Muscle layer of colon (tissue), 2 donors: Measurements from ENCODE around the gene LRRK1.

Experiments used
- H3K27ac ChIP-seq: one replicate; pipeline ENCODE4 v1.7.0; 2013; ENCODE audit warnings: low read depth, mild to moderate bottlenecking, low read length, moderate library complexity
- H3K27me3 ChIP-seq, 2 donors: one replicate each; pipeline ENCODE4 v1.7.0; 2013; ENCODE audit warnings: low read length in 2 of 2, mild to moderate bottlenecking in 2 of 2; ENCODE audit not compliant: insufficient read depth in 2 of 2, control insufficient read depth in 1 of 2
- H3K36me3 ChIP-seq: one replicate; pipeline ENCODE4 v1.7.0; 2013; ENCODE audit warnings: mild to moderate bottlenecking, low read length; ENCODE audit not compliant: insufficient read depth
- H3K4me1 ChIP-seq: one replicate; pipeline ENCODE4 v1.7.0; 2013; ENCODE audit warnings: mild to moderate bottlenecking, low read length; ENCODE audit not compliant: insufficient read depth
- H3K4me3 ChIP-seq, 2 donors: one replicate each; pipeline ENCODE4 v1.7.0; 2013; ENCODE audit warnings: low read length in 2 of 2, low read depth in 1 of 2, mild to moderate bottlenecking in 1 of 2, moderate library complexity in 1 of 2
- H3K9ac ChIP-seq: one replicate; pipeline ENCODE4 v1.7.0; 2013; ENCODE audit warnings: low read length
- H3K9me3 ChIP-seq: one replicate; pipeline ENCODE4 v1.7.0; 2013; ENCODE audit warnings: mild to moderate bottlenecking, low read length
- donor health status: abdominal sarcoma.
- donor health status: Adenocarcinoma of cecum.

LRRK1 gene

GRCh38 chr15:100902436-100903167 is 16.6 kb upstream of the LRRK1 start:
- H3K27ac ChIP-seq, result peak overlapping the region; percentile 94
- H3K36me3 ChIP-seq, result peaks cover 4% of the 10 kb centered on the region
- H3K9ac ChIP-seq, result peak overlapping the region; percentile 62

DNA sequence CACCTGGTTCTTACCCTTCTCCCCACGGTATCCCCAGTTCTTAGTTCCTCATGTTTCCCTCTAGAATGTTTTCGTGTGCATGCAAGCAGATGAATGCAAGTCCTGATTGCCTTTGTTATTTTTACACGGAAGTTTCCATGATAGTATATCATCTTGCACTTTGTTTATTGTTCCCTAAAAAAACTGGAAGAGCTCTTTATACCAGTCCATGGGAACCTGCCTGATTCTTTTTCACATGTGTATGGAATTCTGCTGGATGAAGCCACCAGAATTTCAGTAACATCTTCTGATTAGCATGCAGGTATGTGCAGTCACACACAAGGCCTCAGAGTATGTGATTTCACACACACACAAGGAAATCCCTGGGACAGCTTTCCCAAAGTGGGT is 16.0 kb upstream of the LRRK1 start:
- Histone ChIP-seq H3K36me3 (peaks cover 4% of the 10 kb centered on the region), H3K27ac (peak overlapping the region; percentile 94), H3K9me3 (no peaks in the 10 kb centered on the region), H3K4me1 (peaks cover 34% of the 10 kb centered on the region), H3K27me3 (no peaks in the 10 kb centered on the region), H3K9ac (no peak overlapping the region), H3K4me3 (no peak overlapping the region)

More at GRCh38 chr15:100902436-100903167, 16.6 kb upstream of the LRRK1 start:
- H3K4me3 ChIP-seq, result peak overlapping the region; percentile 12 to 56
- no peaks in the 10 kb centered on the region for H3K9me3 ChIP-seq
- no peaks in the 10 kb centered on the region for H3K27me3 ChIP-seq
- H3K4me1 ChIP-seq, result peaks cover 34% of the 10 kb centered on the region

DNA sequence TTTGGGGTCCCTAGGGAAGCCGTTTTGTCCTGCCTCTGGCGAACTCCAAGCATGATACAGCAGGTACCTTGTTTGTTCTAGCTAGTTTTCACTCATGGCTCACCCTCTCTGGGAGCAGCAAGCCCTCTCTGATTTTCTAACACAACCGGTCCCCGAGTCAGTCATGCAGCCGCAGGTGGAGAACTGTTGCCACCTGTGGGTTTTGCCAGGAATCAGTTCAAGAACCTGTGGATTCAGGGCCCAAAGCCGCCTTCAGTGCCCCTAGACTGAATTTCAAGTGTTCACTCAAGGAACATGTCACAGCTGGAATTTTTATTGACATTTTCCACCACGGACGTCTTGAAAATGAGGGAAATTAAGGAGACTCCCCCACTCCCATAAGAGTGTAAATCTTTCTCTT is 13.3 kb upstream of the LRRK1 start:
- Histone ChIP-seq H3K4me1 (peaks cover 43% of the 10 kb centered on the region), H3K27me3 (no peaks in the 10 kb centered on the region), H3K9ac (no peak overlapping the region), H3K9me3 (no peaks in the 10 kb centered on the region), H3K4me3 (no peak overlapping the region), H3K27ac (no peak overlapping the region), H3K36me3 (peaks cover 4% of the 10 kb centered on the region)

- no peak overlapping the region for H3K27ac ChIP-seq
- peaks cover 17% of the 10 kb centered on the region for H3K4me1 ChIP-seq
- peaks cover 4% of the 10 kb centered on the region for H3K36me3 ChIP-seq
- H3K9ac ChIP-seq, result no peak overlapping the region
- no peak overlapping the region for H3K4me3 ChIP-seq
- H3K9me3 ChIP-seq, result no peaks in the 10 kb centered on the region
- H3K27me3 ChIP-seq, result no peaks in the 10 kb centered on the region
Measured at GRCh38 chr15:100908466-100908865, 10.7 kb upstream of the LRRK1 start.

DNA sequence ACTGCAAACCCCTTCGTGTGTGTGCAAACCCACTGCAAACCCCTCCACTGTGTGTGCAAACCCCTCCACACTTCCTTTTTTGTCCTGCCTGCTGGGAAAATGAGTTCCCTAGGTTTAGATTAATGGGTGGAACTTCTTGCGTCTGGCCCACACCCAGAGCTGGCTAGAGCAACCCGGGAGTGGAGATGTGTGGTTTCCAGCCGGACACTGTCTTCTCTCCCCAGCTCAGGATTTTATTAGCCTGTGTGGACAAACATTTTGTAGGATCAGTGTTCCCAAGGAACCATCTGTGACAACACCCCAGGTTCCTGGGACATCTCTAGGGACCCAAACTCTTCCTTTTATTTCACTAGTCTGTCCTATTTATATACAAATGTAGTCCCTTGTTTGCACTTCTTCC is 9.6 kb upstream of the LRRK1 start:
- no peak overlapping the region for H3K9ac ChIP-seq
- no peaks in the 10 kb centered on the region for H3K9me3 ChIP-seq
- peaks cover 4% of the 10 kb centered on the region for H3K36me3 ChIP-seq
- H3K27me3 ChIP-seq, result no peaks in the 10 kb centered on the region
- H3K4me3 ChIP-seq, result no peak overlapping the region
- H3K4me1 ChIP-seq, result peaks cover 16% of the 10 kb centered on the region
- no peak overlapping the region for H3K27ac ChIP-seq

- Histone ChIP-seq H3K9me3 (no peaks in the 10 kb centered on the region), H3K27me3 (no peaks in the 10 kb centered on the region), H3K4me1 (peaks cover 16% of the 10 kb centered on the region), H3K9ac (no peak overlapping the region), H3K4me3 (no peak overlapping the region), H3K36me3 (peaks cover 4% of the 10 kb centered on the region), H3K27ac (no peak overlapping the region)
Measured at GRCh38 chr15:100909989-100910955, 8.9 kb upstream of the LRRK1 start.

GRCh38 chr15:100911086-100911485 is 8.1 kb upstream of the LRRK1 start:
- no peak overlapping the region for H3K27ac ChIP-seq
- no peak overlapping the region for H3K9ac ChIP-seq
- H3K36me3 ChIP-seq, result peaks cover 4% of the 10 kb centered on the region
- no peaks in the 10 kb centered on the region for H3K9me3 ChIP-seq
- H3K4me3 ChIP-seq, result no peak overlapping the region
- H3K27me3 ChIP-seq, result no peaks in the 10 kb centered on the region
- peaks cover 16% of the 10 kb centered on the region for H3K4me1 ChIP-seq

DNA sequence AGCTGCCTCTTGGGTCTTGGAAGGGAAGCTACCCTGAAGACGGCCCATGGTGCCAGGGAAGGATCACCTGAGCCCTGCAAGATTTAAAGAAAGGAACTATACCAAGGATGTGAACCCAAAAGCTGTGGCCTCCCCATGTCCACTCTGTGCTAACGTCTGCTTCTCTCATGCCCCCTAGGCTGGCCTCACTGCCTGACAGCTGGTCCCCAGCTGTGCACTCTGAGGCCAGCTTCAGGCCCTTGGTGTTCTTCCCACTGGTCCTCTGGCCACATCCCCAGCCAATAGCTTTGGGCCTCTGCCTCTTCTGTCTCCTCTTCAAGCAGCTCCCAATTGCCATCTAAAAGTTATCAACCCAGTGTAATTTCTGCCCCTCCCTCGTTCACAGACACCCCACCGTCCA is 5.2 kb upstream of the LRRK1 start:
- H3K27me3 ChIP-seq, result no peaks in the 10 kb centered on the region
- H3K9ac ChIP-seq, result no peak overlapping the region
- H3K36me3 ChIP-seq, result no peaks in the 10 kb centered on the region
- no peak overlapping the region for H3K4me3 ChIP-seq
- peaks cover 16% of the 10 kb centered on the region for H3K4me1 ChIP-seq
- no peaks in the 10 kb centered on the region for H3K9me3 ChIP-seq
- no peak overlapping the region for H3K27ac ChIP-seq

- Histone ChIP-seq H3K27me3 (no peaks in the 10 kb centered on the region), H3K4me1 (peaks cover 9% of the 10 kb centered on the region), H3K27ac (no peak overlapping the region), H3K9ac (no peak overlapping the region), H3K4me3 (no peak overlapping the region), H3K9me3 (no peaks in the 10 kb centered on the region), H3K36me3 (no peaks in the 10 kb centered on the region)
Measured at GRCh38 chr15:100914876-100915275, 4.3 kb upstream of the LRRK1 start.

DNA sequence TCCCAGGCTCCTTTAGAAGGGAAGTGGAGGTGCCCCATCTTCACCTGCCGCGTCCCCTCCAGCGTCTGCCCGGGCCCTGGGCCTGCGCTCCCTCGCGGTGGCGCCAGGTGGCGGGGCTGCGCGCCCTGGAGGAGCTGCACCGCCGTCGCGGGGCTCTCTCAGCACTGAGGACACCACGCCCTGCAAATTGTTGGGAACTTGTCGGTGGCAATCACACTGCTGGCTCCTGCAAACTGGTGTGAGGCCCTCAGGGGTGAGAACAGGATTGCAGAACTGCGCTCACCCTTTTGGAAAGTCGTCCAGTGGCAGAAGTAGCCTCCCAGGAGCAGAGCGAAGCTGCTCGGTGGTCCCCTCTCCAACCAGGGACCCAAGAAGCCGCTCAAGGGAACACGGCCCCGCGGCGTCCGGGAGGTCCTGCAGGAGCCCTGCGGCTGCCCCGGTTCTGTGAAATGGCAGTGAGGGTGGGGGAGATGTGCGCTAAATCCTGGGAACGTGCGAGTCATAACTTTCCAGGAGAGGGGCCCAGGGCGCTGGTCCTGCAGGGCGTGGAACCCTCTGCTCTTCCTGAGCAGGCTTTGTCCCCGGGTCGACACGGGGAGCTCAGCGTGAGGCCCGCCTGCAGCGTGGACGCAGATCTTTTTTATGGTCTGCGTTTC is 995 bp upstream of the LRRK1 start:
- Histone ChIP-seq H3K9ac (peak overlapping the region; percentile 52), H3K36me3 (no peaks in the 10 kb centered on the region), H3K4me1 (peaks cover 4% of the 10 kb centered on the region), H3K4me3 (peak overlapping the region; percentile 84 to 91), H3K27me3 (no peaks in the 10 kb centered on the region), H3K9me3 (no peaks in the 10 kb centered on the region), H3K27ac (no peak overlapping the region)
